Type B pancreatic cell (in vitro differentiated cells): ENCODE measurements around the gene RANBP2. TPM values are rescaled to one million over a fixed set of nuclear protein-coding genes. Genes with fewer than 3 reads are reported as not detected.

ENCODE experiments used
- DNase-seq: peaks from one replicate; pipeline ENCODE4 v3.0.0; 2021; ENCODE audit warnings: mixed read lengths; ENCODE audit not compliant: unreplicated experiment; ENCODE audit errors: extremely low spot score
- H3K27ac Mint-ChIP-seq: 2 replicates; pipeline ENCODE4 v1.8.0; 2021; ENCODE audit warnings: mild to moderate bottlenecking, mixed read lengths
- H3K27me3 Mint-ChIP-seq: 2 replicates; pipeline ENCODE4 v1.8.0; 2021; ENCODE audit warnings: mixed read lengths
- H3K36me3 Mint-ChIP-seq: 2 replicates; pipeline ENCODE4 v1.8.0; 2021; ENCODE audit warnings: mixed read lengths
- H3K4me1 Mint-ChIP-seq: one replicate; pipeline ENCODE4 v1.8.0; 2021; ENCODE audit warnings: mixed read lengths; ENCODE audit not compliant: unreplicated experiment
- H3K4me3 Mint-ChIP-seq: 2 replicates; pipeline ENCODE4 v1.8.0; 2021; ENCODE audit warnings: mild to moderate bottlenecking, mixed read lengths
- H3K9me3 Mint-ChIP-seq: 2 replicates; pipeline ENCODE4 v1.8.0; 2021; ENCODE audit warnings: mixed read lengths
- CTCF ChIP-seq: fragments of 200-600 bp; sonication (generic); conservative IDR thresholded peaks from 2 replicates; pipeline ENCODE4 v1.5.0; 2021; ENCODE audit warnings: antibody characterized with exemption, mild to moderate bottlenecking
- total RNA-seq: library from RNA; stranded (reverse); gene quantifications from 2 replicates; pipeline ENCODE4 v1.2.1, GENCODE V29; 2021; ENCODE audit warnings: low replicate concordance

The RANBP2 gene
- total RNA-seq, 1 donor from 2014 or later = 80.3 TPM

GRCh38 chr2:108787216-108787541 lies 67.9 kb downstream of the RANBP2 start:
- Mint-ChIP-seq H3K4me1 (peaks cover 11% of the 10 kb centered on the region), H3K27me3 (no peaks in the 10 kb centered on the region), H3K9me3 (no peaks in the 10 kb centered on the region), H3K36me3 (peaks cover 28% of the 10 kb centered on the region), H3K27ac (peak overlapping the region; percentile 92), H3K4me3 (peak overlapping the region; percentile 92)
- DNase-seq = no peak
- no peak for TF ChIP-seq CTCF

DNA sequence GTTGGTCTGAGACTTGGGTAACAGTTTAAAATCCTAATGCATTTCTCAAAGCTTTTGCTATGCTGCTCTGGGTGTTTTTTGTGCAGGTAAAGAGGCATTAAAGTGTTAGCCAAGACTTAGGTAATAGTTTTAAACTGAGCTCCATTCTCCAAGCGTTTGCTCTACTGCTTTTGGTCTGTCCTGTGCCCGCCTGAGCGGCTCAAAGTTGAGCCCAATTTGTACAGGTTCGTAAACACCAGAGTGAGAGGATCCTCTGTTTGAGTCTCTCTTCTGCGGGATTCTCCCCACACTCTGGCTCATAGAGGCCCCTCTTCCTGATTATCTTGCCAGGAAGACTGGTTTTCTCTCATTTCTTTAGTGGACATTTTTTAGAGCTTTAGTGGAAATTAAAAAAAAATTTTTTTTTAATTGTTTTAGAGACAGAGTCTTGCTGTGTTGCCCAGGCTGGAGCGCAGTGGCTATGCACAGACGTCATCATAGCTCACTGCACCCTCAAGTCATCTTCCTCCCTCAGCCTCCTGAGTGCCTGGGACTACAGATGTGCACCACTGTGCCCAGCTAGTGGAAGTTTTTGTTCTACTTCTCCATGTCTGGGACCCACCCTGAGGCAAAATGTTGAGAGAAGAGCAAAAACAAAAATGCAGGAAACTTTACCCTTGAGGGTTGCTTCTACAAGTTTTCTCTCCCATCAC lies 83.9 kb downstream of the RANBP2 start:
- Mint-ChIP-seq H3K36me3 (peaks cover 36% of the 10 kb centered on the region), H3K4me1 (no peaks in the 10 kb centered on the region), H3K4me3 (no peak overlapping the region), H3K9me3 (no peaks in the 10 kb centered on the region), H3K27ac (no peak overlapping the region), H3K27me3 (no peaks in the 10 kb centered on the region)
- TF ChIP-seq CTCF = no peak
- no peak for DNase-seq

GRCh38 chr2:108805032-108805431 lies 85.8 kb downstream of the RANBP2 start:
- no peak for TF ChIP-seq CTCF
- Mint-ChIP-seq H3K9me3 (peaks cover 12% of the 10 kb centered on the region), H3K4me1 (no peaks in the 10 kb centered on the region), H3K27me3 (no peaks in the 10 kb centered on the region), H3K4me3 (no peak overlapping the region), H3K36me3 (peaks cover 39% of the 10 kb centered on the region), H3K27ac (no peak overlapping the region)
- DNase-seq = no peak

- Mint-ChIP-seq H3K27ac (no peak overlapping the region), H3K36me3 (peaks cover 46% of the 10 kb centered on the region), H3K27me3 (no peaks in the 10 kb centered on the region), H3K9me3 (peaks cover 12% of the 10 kb centered on the region), H3K4me1 (no peaks in the 10 kb centered on the region), H3K4me3 (no peak overlapping the region)
- DNase-seq = no peak
- TF ChIP-seq CTCF = no peak
Observed at GRCh38 chr2:108805782-108806181, 86.5 kb downstream of the RANBP2 start.

- H3K27me3 Mint-ChIP-seq = no peaks in the 10 kb centered on the region
- peaks cover 12% of the 10 kb centered on the region for H3K9me3 Mint-ChIP-seq
- no peak for TF ChIP-seq CTCF
- no peak for DNase-seq
- H3K36me3 Mint-ChIP-seq = peaks cover 48% of the 10 kb centered on the region
- H3K4me3 Mint-ChIP-seq = no peak overlapping the region
- H3K27ac Mint-ChIP-seq = no peak overlapping the region
- H3K4me1 Mint-ChIP-seq = no peaks in the 10 kb centered on the region
Observed at GRCh38 chr2:108806371-108807113, 87.3 kb downstream of the RANBP2 start.
